Breast epithelium (tissue), 3 donors: ENCODE measurements around the gene KIF1C.

Experiments
- POLR2A ChIP-seq: fragments of 450-650 bp; IDR thresholded peaks from one replicate; pipeline ENCODE4 v1.6.1; 2016; ENCODE audit warnings: antibody characterized with exemption, mild to moderate bottlenecking, moderate library complexity
- TF ChIP-seq, protein P1 (sequence below), 3 donors: fragments of 450-650 bp; IDR thresholded peaks; one replicate each; pipeline ENCODE4 v1.5.1; 2016 to 2017; ENCODE audit warnings: antibody characterized with exemption in 3 of 3, mild to moderate bottlenecking in 3 of 3, moderate library complexity in 3 of 3

- TF ChIP-seq, protein P1, sequence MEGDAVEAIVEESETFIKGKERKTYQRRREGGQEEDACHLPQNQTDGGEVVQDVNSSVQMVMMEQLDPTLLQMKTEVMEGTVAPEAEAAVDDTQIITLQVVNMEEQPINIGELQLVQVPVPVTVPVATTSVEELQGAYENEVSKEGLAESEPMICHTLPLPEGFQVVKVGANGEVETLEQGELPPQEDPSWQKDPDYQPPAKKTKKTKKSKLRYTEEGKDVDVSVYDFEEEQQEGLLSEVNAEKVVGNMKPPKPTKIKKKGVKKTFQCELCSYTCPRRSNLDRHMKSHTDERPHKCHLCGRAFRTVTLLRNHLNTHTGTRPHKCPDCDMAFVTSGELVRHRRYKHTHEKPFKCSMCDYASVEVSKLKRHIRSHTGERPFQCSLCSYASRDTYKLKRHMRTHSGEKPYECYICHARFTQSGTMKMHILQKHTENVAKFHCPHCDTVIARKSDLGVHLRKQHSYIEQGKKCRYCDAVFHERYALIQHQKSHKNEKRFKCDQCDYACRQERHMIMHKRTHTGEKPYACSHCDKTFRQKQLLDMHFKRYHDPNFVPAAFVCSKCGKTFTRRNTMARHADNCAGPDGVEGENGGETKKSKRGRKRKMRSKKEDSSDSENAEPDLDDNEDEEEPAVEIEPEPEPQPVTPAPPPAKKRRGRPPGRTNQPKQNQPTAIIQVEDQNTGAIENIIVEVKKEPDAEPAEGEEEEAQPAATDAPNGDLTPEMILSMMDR (IDR thresholded peaks at IDR 0.05), result no peak
- no peak for TF ChIP-seq POLR2A
Measured at GRCh38 chr17:5065227-5065744, 67.5 kb downstream of the KIF1C start.
